ENCODE results near the gene SLC39A12. TPM values are rescaled to one million over a fixed set of nuclear protein-coding genes. Genes with fewer than 3 reads are reported as not detected.

Gene SLC39A12
- total and polyA plus RNA-seq, 2 experiments from 2014 or later: not detected

GRCh38 chr10:17984563-17984962 lies 32.8 kb downstream of the SLC39A12 start:
- peaks cover 4% of the 10 kb centered on the region; the same call in 1 of the 2 replicates for H3K4me1 ChIP-seq (ENCODE audit: insufficient read depth)
- no peaks in the 10 kb centered on the region for H3F3A ChIP-seq (replicated peaks; ENCODE audit: low read depth)

More at GRCh38 chr10:17984563-17984962, 32.8 kb downstream of the SLC39A12 start:
- no peak overlapping the region for H3K4me3 ChIP-seq
- H3K27me3 ChIP-seq (ENCODE audit: insufficient read depth): no peaks in the 10 kb centered on the region
- Mint-ChIP-seq H3K4me3 (no peak overlapping the region), H3K9me3 (no peaks in the 10 kb centered on the region; the same call in 2 of the 3 replicates), H3K27ac (no peak overlapping the region), H3K4me1 (peaks cover 4% of the 10 kb centered on the region), H3K36me3 (ENCODE audit: low read depth) (no peaks in the 10 kb centered on the region), H3K27me3 (ENCODE audit: insufficient read depth, low read depth, poor library complexity) (peaks cover 2% of the 10 kb centered on the region)
- H3K27ac ChIP-seq (ENCODE audit: low read depth): no peak overlapping the region
- TF ChIP-seq ZNF462 (CRISPR knock-in tag; IDR thresholded peaks at IDR 0.05): no peak
- no peak for TF ChIP-seq STAT1 (IDR thresholded peaks at IDR 0.05; ENCODE audit: unreplicated experiment)
- no peak for TF ChIP-seq ETS1 (IDR thresholded peaks at IDR 0.05)
- no peaks in the 10 kb centered on the region for H4K20me1 ChIP-seq (replicated peaks; ENCODE audit: insufficient read depth)
- no peaks in the 10 kb centered on the region for H3K79me2 ChIP-seq (replicated peaks; ENCODE audit: insufficient read depth)
- no peak overlapping the region for H2AFZ ChIP-seq
- no peaks in the 10 kb centered on the region for H3K9me2 ChIP-seq (ENCODE audit: insufficient read depth)
- no peak overlapping the region for H3K4me2 ChIP-seq
- no peak for DNase-seq (ENCODE audit: low spot score)
- H3K36me3 ChIP-seq (ENCODE audit: insufficient read depth): no peaks in the 10 kb centered on the region
- no peak for ATAC-seq
